ENCODE data around the gene ING5. TPM values are rescaled to one million over a fixed set of nuclear protein-coding genes. Genes with fewer than 3 reads are reported as not detected.

ING5 gene
- total RNA-seq, 1 experiment from 2014 or later = 35.1 TPM

DNA sequence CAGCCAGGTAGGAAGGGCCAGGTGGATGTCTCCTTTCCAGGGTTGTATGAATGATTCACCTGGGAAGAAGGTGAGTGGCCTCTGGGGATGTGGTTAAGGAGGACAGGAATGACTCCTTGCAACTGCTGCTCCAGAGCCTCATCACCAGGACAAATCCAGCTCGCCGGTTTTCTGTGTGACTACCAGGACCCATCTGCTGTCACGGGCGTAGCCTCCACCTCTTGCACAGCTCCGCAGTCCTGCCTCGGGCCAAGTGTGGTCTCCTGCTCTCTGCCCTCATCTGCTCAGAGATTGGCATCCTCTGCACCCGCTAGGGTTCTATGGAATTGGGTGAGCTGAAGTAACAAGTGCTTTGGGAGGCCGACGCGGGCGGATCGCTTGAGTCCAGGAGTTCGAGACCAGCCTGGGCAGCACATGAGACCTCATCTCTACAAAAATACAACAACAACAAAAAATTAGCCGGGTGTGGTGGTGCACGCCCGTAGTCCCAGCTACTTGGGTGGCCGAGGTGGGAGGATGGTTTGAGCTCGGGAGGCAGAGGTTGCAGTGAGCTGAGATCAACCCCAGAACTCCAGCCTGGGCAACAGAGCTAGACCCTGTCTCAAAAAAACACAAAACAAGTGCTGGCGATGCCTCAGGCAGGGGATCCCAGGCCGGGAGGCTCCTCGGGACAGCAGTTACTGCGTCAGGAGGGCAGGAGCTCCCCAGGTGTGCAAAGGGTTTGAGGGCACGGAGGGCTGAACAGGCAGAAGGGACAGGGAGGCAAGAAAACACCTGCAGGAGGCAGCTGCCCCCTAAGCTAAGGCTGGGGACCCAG, 31.8 kb downstream of the ING5 start:
- H3K4me3 Mint-ChIP-seq (ENCODE audit: low read depth, unreplicated experiment) = peak overlapping the region; percentile 70
- CTCF ChIA-PET = interaction anchor here (0.7 kb wide), 1 partner anchor 742 kb away, joined by 4 read pairs; no protein-coding TSS in a partner anchor
- H3K4me1 Mint-ChIP-seq (ENCODE audit: low read depth, unreplicated experiment) = peaks cover 8% of the 10 kb centered on the region
- TF ChIP-seq, protein P1, sequence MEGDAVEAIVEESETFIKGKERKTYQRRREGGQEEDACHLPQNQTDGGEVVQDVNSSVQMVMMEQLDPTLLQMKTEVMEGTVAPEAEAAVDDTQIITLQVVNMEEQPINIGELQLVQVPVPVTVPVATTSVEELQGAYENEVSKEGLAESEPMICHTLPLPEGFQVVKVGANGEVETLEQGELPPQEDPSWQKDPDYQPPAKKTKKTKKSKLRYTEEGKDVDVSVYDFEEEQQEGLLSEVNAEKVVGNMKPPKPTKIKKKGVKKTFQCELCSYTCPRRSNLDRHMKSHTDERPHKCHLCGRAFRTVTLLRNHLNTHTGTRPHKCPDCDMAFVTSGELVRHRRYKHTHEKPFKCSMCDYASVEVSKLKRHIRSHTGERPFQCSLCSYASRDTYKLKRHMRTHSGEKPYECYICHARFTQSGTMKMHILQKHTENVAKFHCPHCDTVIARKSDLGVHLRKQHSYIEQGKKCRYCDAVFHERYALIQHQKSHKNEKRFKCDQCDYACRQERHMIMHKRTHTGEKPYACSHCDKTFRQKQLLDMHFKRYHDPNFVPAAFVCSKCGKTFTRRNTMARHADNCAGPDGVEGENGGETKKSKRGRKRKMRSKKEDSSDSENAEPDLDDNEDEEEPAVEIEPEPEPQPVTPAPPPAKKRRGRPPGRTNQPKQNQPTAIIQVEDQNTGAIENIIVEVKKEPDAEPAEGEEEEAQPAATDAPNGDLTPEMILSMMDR (IDR thresholded peaks at IDR 0.05; ENCODE audit: unreplicated experiment) = no peak
- H3K27me3 Mint-ChIP-seq (ENCODE audit: unreplicated experiment) = no peaks in the 10 kb centered on the region
- no peak for DNase-seq
- no TSS peak for BruUV-seq (replicated peaks)
- H3K36me3 Mint-ChIP-seq (ENCODE audit: insufficient read depth, unreplicated experiment) = peaks cover 40% of the 10 kb centered on the region
- peak overlapping the region; percentile 36 for H3K27ac Mint-ChIP-seq (ENCODE audit: unreplicated experiment)
- no peaks in the 10 kb centered on the region for H3K9me3 Mint-ChIP-seq (ENCODE audit: low read depth, unreplicated experiment)
- intact Hi-C loops (cut with micrococcal nuclease; ENCODE audit: unreplicated experiment) = no loop called here

GRCh38 chr2:241734208-241734466, 32.3 kb downstream of the ING5 start:
- peak overlapping the region; percentile 36 for H3K27ac Mint-ChIP-seq (ENCODE audit: unreplicated experiment)
- TF ChIP-seq, protein P1 (IDR thresholded peaks at IDR 0.05; ENCODE audit: unreplicated experiment) = no peak
- H3K4me1 Mint-ChIP-seq (ENCODE audit: low read depth, unreplicated experiment) = peaks cover 8% of the 10 kb centered on the region
- peaks cover 40% of the 10 kb centered on the region for H3K36me3 Mint-ChIP-seq (ENCODE audit: insufficient read depth, unreplicated experiment)
- intact Hi-C loops (cut with micrococcal nuclease; ENCODE audit: unreplicated experiment) = no loop called here
- H3K27me3 Mint-ChIP-seq (ENCODE audit: unreplicated experiment) = no peaks in the 10 kb centered on the region
- no TSS peak for BruUV-seq (replicated peaks)
- H3K4me3 Mint-ChIP-seq (ENCODE audit: low read depth, unreplicated experiment) = peak overlapping the region; percentile 70
- H3K9me3 Mint-ChIP-seq (ENCODE audit: low read depth, unreplicated experiment) = no peaks in the 10 kb centered on the region
- DNase-seq = no peak
- CTCF ChIA-PET = interaction anchor here (0.7 kb wide), 1 partner anchor 742 kb away, joined by 4 read pairs; no protein-coding TSS in a partner anchor

- intact Hi-C loops (cut with micrococcal nuclease; ENCODE audit: unreplicated experiment) = no loop called here
- BruUV-seq (replicated peaks) = no TSS peak
- Mint-ChIP-seq H3K36me3 (ENCODE audit: insufficient read depth, unreplicated experiment) (peaks cover 40% of the 10 kb centered on the region), H3K4me1 (ENCODE audit: low read depth, unreplicated experiment) (peaks cover 8% of the 10 kb centered on the region), H3K27me3 (ENCODE audit: unreplicated experiment) (no peaks in the 10 kb centered on the region), H3K9me3 (ENCODE audit: low read depth, unreplicated experiment) (no peaks in the 10 kb centered on the region), H3K4me3 (ENCODE audit: low read depth, unreplicated experiment) (peak within 1 kb of the TSS; percentile 70), H3K27ac (ENCODE audit: unreplicated experiment) (peak within 1 kb of the TSS; percentile 42)
- TF ChIP-seq, protein P1 (IDR thresholded peaks at IDR 0.05; ENCODE audit: unreplicated experiment) = no peak
- peak; percentile 96 for DNase-seq
- CTCF ChIA-PET = interaction anchor here (0.7 kb wide), 1 partner anchor 743 kb away, joined by 4 read pairs; no protein-coding TSS in a partner anchor
Observed at GRCh38 chr2:241734467-241735208, 32.8 kb downstream of the ING5 start, which contains the start of gene D2HGDH. D2HGDH (plus strand) TSS chr2:241734630; CDS start chr2:241735225, 595 bp downstream.

- Mint-ChIP-seq H3K4me3 (ENCODE audit: low read depth, unreplicated experiment) (peak overlapping the region; percentile 70), H3K9me3 (ENCODE audit: low read depth, unreplicated experiment) (no peaks in the 10 kb centered on the region), H3K36me3 (ENCODE audit: insufficient read depth, unreplicated experiment) (peaks cover 40% of the 10 kb centered on the region), H3K27ac (ENCODE audit: unreplicated experiment) (no peak overlapping the region), H3K4me1 (ENCODE audit: low read depth, unreplicated experiment) (peaks cover 8% of the 10 kb centered on the region), H3K27me3 (ENCODE audit: unreplicated experiment) (no peaks in the 10 kb centered on the region)
- intact Hi-C loops (cut with micrococcal nuclease; ENCODE audit: unreplicated experiment) = no loop called here
- TF ChIP-seq, protein P1 (IDR thresholded peaks at IDR 0.05; ENCODE audit: unreplicated experiment) = no peak
- BruUV-seq (replicated peaks) = TSS peak; percentile 41
- no peak for DNase-seq
- CTCF ChIA-PET = no interaction called here
Observed at GRCh38 chr2:241736111-241736510, 34.3 kb downstream of the ING5 start.

Measured in Calu3 (cell line).